K562 (cell line): ENCODE results near the gene HSPB6. TPM values are rescaled to one million over a fixed set of nuclear protein-coding genes. Genes with fewer than 3 reads are reported as not detected.

Experiments used
- CBX3 ChIP-seq, 2 experiments: IDR thresholded peaks; 1 replicate in 1 of 2; 2 replicates in 1 of 2; pipeline ENCODE4 v1.6.1; 2012; ENCODE audit warnings: inconsistent platforms in 2 of 2, low read length in 2 of 2, borderline replicate concordance in 1 of 2, control low read depth in 1 of 2
- CC2D1A ChIP-seq: fragments of 450-650 bp; IDR thresholded peaks from 2 replicates; pipeline ENCODE4 v1.6.1; 2017; ENCODE audit warnings: mild to moderate bottlenecking
- DEAF1 ChIP-seq: fragments of 450-650 bp; formaldehyde crosslinking; IDR thresholded peaks from 2 replicates; pipeline ENCODE4 v1.4.0; 2020; ENCODE audit warnings: mild to moderate bottlenecking, moderate library complexity
- EHMT2 ChIP-seq: fragments of 450-650 bp; IDR thresholded peaks from 2 replicates; pipeline ENCODE4 v1.6.1; 2018; ENCODE audit warnings: antibody characterized with exemption
- FOXA3 ChIP-seq, 2 experiments: fragments of 450-650 bp in 1 of 2; sonication (generic) in 1 of 2; formaldehyde crosslinking; IDR thresholded peaks in 1 of 2; conservative IDR thresholded peaks in 1 of 2; 2 replicates each; pipeline versions ENCODE4 v1.4.0 to v1.8.0; 2020 to 2022; ENCODE audit warnings: mild to moderate bottlenecking in 2 of 2, missing genetic modification reagents in 1 of 2
- HDAC1 ChIP-seq, 2 experiments: fragments of 450-650 bp; IDR thresholded peaks; 2 replicates each; pipeline ENCODE4 v1.6.1; 2016 to 2017; ENCODE audit warnings: inconsistent platforms in 1 of 2, mild to moderate bottlenecking in 1 of 2, moderate library complexity in 1 of 2
- HOXB6 ChIP-seq: fragments of 250-450 bp; sonication (Bioruptor Pico); IDR thresholded peaks from 2 replicates; pipeline ENCODE4 v1.5.1; 2022; ENCODE audit warnings: mild to moderate bottlenecking, borderline replicate concordance
- NFE2 ChIP-seq: IDR thresholded peaks from 2 replicates; pipeline ENCODE4 v1.6.1; 2014; ENCODE audit warnings: antibody characterized with exemption, low read depth
- PHF21A ChIP-seq: fragments of 450-650 bp; IDR thresholded peaks from 2 replicates; pipeline ENCODE4 v1.6.1; 2017; ENCODE audit warnings: low read depth, borderline replicate concordance
- POLR2H ChIP-seq: IDR thresholded peaks from 2 replicates; pipeline ENCODE4 v1.6.1; 2016; ENCODE audit warnings: missing genetic modification characterization, low read depth, mild to moderate bottlenecking, control low read depth, missing compliant biosample characterization, moderate library complexity
- RBFOX2 ChIP-seq: fragments of 200-400 bp; formaldehyde crosslinking; IDR thresholded peaks from 2 replicates; pipeline ENCODE4 v1.6.1; 2017; ENCODE audit warnings: low read depth, mild to moderate bottlenecking, low read length, moderate library complexity
- SIN3A ChIP-seq, 2 experiments: fragments of 150-350 bp in 1 of 2; IDR thresholded peaks; 2 replicates each; pipeline ENCODE4 v1.6.1; 2011 to 2016; ENCODE audit warnings: borderline replicate concordance in 2 of 2, low read depth in 2 of 2, low read length in 2 of 2, mild to moderate bottlenecking in 2 of 2, moderate library complexity in 2 of 2; ENCODE audit not compliant: control insufficient read depth in 1 of 2
- SRSF1 ChIP-seq: fragments of 200-400 bp; formaldehyde crosslinking; IDR thresholded peaks from 2 replicates; pipeline ENCODE4 v1.6.1; 2017; ENCODE audit warnings: mild to moderate bottlenecking, low read depth, low read length, moderate library complexity
- ZKSCAN8 ChIP-seq: fragments of 200-800 bp; sonication (Bioruptor generic); IDR thresholded peaks from 2 replicates; pipeline ENCODE4 v1.6.1; 2016; ENCODE audit warnings: missing genetic modification characterization, missing compliant biosample characterization
- ZNF140 ChIP-seq: fragments of 250-450 bp; sonication (Bioruptor Pico); IDR thresholded peaks from 2 replicates; pipeline ENCODE4 v1.8.0; 2021; ENCODE audit warnings: moderate library complexity, mild to moderate bottlenecking, inconsistent platforms
- ZNF146 ChIP-seq: IDR thresholded peaks from one replicate; pipeline ENCODE4 v1.6.1; 2018; ENCODE audit warnings: missing compliant biosample characterization; ENCODE audit not compliant: unreplicated experiment
- ZNF277 ChIP-seq: fragments of 250-450 bp; sonication (Bioruptor Pico); IDR thresholded peaks from 2 replicates; pipeline ENCODE4 v1.8.0; 2022; ENCODE audit warnings: inconsistent platforms, mild to moderate bottlenecking, moderate library complexity, borderline replicate concordance
- polyA plus RNA-seq, 8 experiments: library from polyadenylated mRNA; depleted of rRNA in 4 of 8; stranded (reverse) in 5 of 8; unstranded in 3 of 8; fragments of >200 nt; fragmentation: Nextera tagmentation in 2 of 8; fragmentation: Illumina TruSeq in 1 of 8; extraction: Ambion mirVana in 2 of 8; extraction: Trizol in 1 of 8; gene quantifications; 2 replicates each; pipeline versions ENCODE4 v1.2.1 to v1.2.3, GENCODE V29; 2011 to 2014; ENCODE audit warnings: inconsistent platforms in 1 of 8, missing spikeins in 1 of 8
- total RNA-seq, 7 experiments: library from RNA; depleted of rRNA in 6 of 7; stranded (reverse); fragments of >200 nt in 6 of 7; fragmentation: Illumina TruSeq in 2 of 7; extraction: Trizol in 2 of 7; gene quantifications; 2 replicates each; pipeline versions ENCODE4 v1.2.1 to v1.2.3, GENCODE V29; 2011 to 2021; ENCODE audit warnings: low replicate concordance in 1 of 7
- TF ChIP-seq, protein P1 (sequence below): sonication (generic); formaldehyde crosslinking; IDR thresholded peaks from 2 replicates; pipeline ENCODE4 v1.4.0; 2020; ENCODE audit warnings: mild to moderate bottlenecking, missing genetic modification reagents
- TF ChIP-seq, protein P2 (sequence below): fragments of 250-450 bp; sonication (Bioruptor Pico); IDR thresholded peaks from 2 replicates; pipeline ENCODE4 v1.4.0; 2020; ENCODE audit warnings: borderline replicate concordance

The HSPB6 gene
- total and polyA plus RNA-seq, 9 of the 15 experiments (the other 6 are each of a cell fraction or from before 2014, with no cell fraction given) = 0.55 TPM; not detected in 8

- TF ChIP-seq ZNF146 (CRISPR knock-in tag) (no peak), HOXB6 (CRISPR knock-in tag) (no peak), CC2D1A (no peak), ZNF140 (CRISPR knock-in tag) (no peak), ZKSCAN8 (CRISPR knock-in tag) (no peak), SIN3A (IDR thresholded peaks at IDR 0.05; ENCODE audit: borderline replicate concordance in 2 of 2, control insufficient read depth in 1 of 2, low read depth in 2 of 2, low read length in 2 of 2) (peak in 1 of 2 experiments; percentile 21; a peak in 1 of 4 replicates), NFE2 (no peak), ZNF277 (CRISPR knock-in tag) (no peak), DEAF1 (CRISPR knock-in tag) (no peak), FOXA3 (CRISPR knock-in tag; conservative IDR thresholded peaks at IDR 0.05 in 1 of 2, IDR thresholded peaks at IDR 0.05 in 1 of 2) (no peak), HDAC1 (IDR thresholded peaks at IDR 0.05) (peak in 1 of 2 experiments; percentile 73; a peak in 2 of 4 replicates), POLR2H (peak; percentile 76), PHF21A (no peak), CBX3 (IDR thresholded peaks at IDR 0.05; ENCODE audit: borderline replicate concordance in 1 of 2, low read length in 2 of 2) (no peak; a peak in 1 of 3 replicates), EHMT2 (no peak), SRSF1 (no peak), RBFOX2 (peak; percentile 86)
- TF ChIP-seq, protein P1, sequence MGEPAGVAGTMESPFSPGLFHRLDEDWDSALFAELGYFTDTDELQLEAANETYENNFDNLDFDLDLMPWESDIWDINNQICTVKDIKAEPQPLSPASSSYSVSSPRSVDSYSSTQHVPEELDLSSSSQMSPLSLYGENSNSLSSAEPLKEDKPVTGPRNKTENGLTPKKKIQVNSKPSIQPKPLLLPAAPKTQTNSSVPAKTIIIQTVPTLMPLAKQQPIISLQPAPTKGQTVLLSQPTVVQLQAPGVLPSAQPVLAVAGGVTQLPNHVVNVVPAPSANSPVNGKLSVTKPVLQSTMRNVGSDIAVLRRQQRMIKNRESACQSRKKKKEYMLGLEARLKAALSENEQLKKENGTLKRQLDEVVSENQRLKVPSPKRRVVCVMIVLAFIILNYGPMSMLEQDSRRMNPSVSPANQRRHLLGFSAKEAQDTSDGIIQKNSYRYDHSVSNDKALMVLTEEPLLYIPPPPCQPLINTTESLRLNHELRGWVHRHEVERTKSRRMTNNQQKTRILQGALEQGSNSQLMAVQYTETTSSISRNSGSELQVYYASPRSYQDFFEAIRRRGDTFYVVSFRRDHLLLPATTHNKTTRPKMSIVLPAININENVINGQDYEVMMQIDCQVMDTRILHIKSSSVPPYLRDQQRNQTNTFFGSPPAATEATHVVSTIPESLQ (CRISPR knock-in tag) = no peak
- TF ChIP-seq, protein P2, sequence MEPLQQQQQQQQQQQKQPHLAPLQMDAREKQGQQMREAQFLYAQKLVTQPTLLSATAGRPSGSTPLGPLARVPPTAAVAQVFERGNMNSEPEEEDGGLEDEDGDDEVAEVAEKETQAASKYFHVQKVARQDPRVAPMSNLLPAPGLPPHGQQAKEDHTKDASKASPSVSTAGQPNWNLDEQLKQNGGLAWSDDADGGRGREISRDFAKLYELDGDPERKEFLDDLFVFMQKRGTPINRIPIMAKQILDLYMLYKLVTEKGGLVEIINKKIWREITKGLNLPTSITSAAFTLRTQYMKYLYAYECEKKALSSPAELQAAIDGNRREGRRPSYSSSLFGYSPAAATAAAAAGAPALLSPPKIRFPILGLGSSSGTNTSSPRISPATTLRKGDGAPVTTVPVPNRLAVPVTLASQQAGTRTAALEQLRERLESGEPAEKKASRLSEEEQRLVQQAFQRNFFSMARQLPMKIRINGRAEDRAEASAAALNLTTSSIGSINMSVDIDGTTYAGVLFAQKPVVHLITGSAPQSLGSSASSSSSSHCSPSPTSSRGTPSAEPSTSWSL (CRISPR knock-in tag) = no peak
Measured at GRCh38 chr19:35748106-35749020, 8.5 kb downstream of the HSPB6 start, which contains the start of gene LIN37 (continued).
